Neuron (in vitro differentiated cells): ENCODE results near the gene UBE2L5.
A peak's percentile ranks its signal among the peaks of the same experiment; 100 is the strongest.

Experiments
- H2AFZ ChIP-seq: one replicate; pipeline ENCODE4 v1.6.1; 2013; ENCODE audit warnings: low read depth, mild to moderate bottlenecking, inconsistent platforms, low read length, moderate library complexity
- H3K27me3 ChIP-seq: one replicate; pipeline ENCODE4 v1.6.1; 2013; ENCODE audit warnings: low read length; ENCODE audit not compliant: insufficient read depth
- H3K36me3 ChIP-seq: one replicate; pipeline ENCODE4 v1.6.1; 2013; ENCODE audit warnings: low read length; ENCODE audit not compliant: insufficient read depth
- H3K4me1 ChIP-seq: one replicate; pipeline ENCODE4 v1.6.1; 2013; ENCODE audit warnings: low read length; ENCODE audit not compliant: insufficient read depth
- H3K4me3 ChIP-seq: 2 replicates; pipeline ENCODE4 v1.5.1; 2013; ENCODE audit warnings: mild to moderate bottlenecking, low read length, moderate library complexity
- H3K9me3 ChIP-seq: one replicate; pipeline ENCODE4 v1.6.1; 2013; ENCODE audit warnings: low read length

The UBE2L5 gene

DNA sequence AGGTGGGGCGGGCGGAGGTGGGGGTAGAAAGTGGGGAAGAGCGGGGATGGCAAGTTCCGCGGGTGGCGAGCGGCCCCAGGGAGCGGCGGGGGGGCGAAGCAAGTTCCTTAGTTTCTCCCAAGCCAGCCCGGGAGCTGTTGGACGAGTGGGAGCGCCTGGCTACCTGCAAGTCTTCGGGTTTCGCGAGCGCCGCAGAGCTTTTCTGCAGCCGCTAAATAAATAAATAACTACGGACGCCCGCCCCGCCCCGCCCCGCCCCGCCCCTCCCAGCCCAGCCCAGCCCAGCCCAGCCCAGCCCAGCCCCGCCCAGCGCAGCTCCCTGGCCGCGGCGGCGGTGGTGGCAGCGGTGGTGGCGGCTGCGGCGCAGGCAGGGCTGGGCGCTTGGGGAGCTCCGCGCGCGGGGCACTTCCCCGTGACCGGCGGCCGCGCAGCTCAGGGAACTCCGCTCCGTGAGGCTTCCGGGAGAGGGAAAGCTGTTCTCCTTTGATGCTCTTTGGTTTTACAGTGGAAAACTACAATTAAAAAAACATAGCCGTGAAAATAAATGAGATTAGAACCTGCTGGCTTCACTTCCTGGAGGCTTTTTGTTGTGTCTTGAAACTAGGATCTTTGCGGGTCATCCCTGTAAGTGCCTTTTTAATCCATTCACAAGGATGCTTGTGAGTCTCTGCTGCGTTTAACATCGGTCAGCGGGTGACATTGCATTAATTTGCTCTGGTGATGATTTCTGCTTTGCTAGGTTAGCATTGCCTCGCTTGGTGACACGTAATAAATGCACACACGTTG, at the start of gene UBE2L5:
Gene UBE2L5 (plus strand): TSS at position 440 of the 786 bp plus-strand sequence. CDS start 5,498 bp downstream, outside the sequence.
- H3K4me1 ChIP-seq = peaks cover 12% of the 10 kb centered on the region
- H3K36me3 ChIP-seq = no peaks in the 10 kb centered on the region
- H3K27me3 ChIP-seq = peaks cover 25% of the 10 kb centered on the region
- H3K4me3 ChIP-seq = peak within 1 kb of the TSS; percentile 86
- H3K9me3 ChIP-seq = no peaks in the 10 kb centered on the region
- peak within 1 kb of the TSS; percentile 94 for H2AFZ ChIP-seq

DNA sequence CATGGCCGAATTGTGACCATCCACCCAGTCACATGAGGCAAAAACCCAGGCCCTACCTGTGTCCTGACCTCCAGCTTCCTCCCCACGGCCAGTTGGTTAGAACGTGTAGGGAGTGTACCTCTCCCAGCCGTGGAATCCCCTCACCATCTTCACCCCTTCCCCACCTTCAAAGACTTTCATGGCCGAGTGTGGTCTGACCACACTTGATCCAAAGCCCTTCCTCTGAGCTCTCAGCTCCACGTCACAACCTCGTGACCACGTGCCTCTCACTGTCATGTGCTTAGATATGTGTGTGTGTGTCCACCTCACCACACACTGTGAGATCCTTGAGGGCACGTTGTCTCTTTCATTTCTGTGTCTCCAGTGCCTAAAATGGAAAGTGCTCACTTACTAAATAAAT, 48.6 kb upstream of the UBE2L5 start:
- H2AFZ ChIP-seq = no peak overlapping the region
- H3K4me3 ChIP-seq = no peak overlapping the region
- H3K9me3 ChIP-seq = no peaks in the 10 kb centered on the region
- H3K36me3 ChIP-seq = no peaks in the 10 kb centered on the region
- H3K27me3 ChIP-seq = peaks cover 6% of the 10 kb centered on the region
- no peaks in the 10 kb centered on the region for H3K4me1 ChIP-seq

DNA sequence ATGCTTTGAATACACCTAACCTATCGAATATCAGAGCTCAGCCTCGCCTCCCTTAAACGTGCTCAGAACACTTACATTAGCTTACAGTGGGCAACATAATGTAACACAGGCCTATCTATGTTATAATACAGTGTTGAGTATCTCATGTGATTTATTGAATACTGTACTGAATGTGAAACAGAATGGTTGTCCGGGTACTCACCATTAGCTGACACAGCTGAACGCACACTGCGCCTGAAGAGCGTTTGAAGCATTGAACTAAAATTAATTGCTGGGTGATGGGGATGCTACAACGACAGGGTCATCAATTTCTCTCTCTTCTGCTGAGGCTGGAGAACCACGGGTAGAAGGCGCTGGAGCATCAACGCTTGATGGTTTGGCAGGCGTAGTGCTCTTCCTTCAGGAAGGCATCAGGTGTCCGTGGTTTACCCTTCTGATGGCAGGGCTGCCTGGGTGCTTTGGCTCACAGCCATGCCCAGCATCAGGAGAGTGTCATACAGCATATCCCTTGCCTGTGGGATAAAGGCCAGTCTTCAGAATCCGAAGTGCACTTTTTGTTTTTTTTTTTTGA, 46.9 kb upstream of the UBE2L5 start:
- no peak overlapping the region for H2AFZ ChIP-seq
- no peak overlapping the region for H3K4me3 ChIP-seq
- H3K4me1 ChIP-seq = no peaks in the 10 kb centered on the region
- H3K27me3 ChIP-seq = peaks cover 6% of the 10 kb centered on the region
- H3K9me3 ChIP-seq = no peaks in the 10 kb centered on the region
- H3K36me3 ChIP-seq = no peaks in the 10 kb centered on the region

DNA sequence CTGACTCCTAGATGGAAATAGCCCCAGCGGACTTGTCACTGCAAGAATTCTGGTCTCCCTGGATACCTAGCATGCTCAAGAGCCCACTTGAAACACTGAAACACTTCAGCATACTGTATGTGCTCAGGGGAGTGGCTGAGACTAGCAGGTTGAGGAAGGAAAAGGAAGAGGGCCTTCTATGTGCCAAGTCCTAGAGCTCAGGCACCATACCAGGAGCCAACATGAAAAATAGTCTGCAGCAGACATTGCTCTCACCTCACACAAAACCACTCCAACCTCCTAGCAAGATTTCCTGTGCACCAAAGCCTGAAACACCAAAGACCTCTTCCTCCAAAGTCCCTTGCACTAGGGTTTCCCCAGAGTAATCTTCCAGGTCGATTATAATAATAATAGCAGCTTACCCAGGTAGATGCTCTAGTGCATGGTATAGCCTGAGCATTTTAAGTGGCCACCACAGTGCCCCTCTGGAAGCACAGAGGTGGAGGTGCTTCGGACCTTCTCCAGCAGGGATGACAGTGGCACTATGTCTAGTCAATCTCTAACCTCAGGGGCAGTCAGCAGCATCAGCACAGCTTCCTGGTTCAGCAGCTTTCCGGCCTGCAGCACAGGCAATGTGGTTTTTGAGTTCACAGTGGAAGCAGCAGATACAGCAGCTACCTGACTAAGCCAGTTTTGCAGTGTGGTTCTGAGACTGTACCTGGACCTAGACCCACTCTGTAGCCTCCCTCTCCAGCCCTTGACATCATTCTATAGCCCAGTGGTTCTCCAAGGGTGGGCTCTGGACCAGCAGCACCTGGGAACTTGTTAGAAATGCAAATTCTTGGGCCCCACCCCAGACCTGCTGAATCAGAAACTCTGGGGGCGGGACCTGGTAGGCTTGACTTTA, 45.6 kb upstream of the UBE2L5 start:
- Histone ChIP-seq H3K36me3 (no peaks in the 10 kb centered on the region), H3K4me1 (no peaks in the 10 kb centered on the region), H3K27me3 (peaks cover 6% of the 10 kb centered on the region), H2AFZ (no peak overlapping the region), H3K9me3 (no peaks in the 10 kb centered on the region), H3K4me3 (no peak overlapping the region)

DNA sequence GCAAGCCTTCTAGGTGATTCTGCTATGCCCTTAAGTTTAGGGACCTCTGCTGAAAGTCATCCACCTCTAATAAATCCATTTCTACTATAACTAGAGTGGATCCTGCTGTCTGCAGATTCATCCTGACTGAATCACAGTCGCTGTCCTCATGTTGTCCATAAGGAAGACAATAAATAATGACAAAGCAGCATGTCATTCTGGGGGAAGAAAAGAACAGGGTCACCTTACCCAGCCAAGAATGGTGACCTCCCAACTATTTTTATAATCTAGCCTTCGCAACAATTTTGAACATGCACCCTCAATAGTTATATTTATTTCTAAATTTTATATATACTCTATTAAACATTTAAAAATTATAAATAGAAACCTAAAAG, 45.0 kb upstream of the UBE2L5 start:
- no peaks in the 10 kb centered on the region for H3K36me3 ChIP-seq
- H2AFZ ChIP-seq = no peak overlapping the region
- H3K9me3 ChIP-seq = no peaks in the 10 kb centered on the region
- H3K4me1 ChIP-seq = no peaks in the 10 kb centered on the region
- no peak overlapping the region for H3K4me3 ChIP-seq
- peaks cover 6% of the 10 kb centered on the region for H3K27me3 ChIP-seq

DNA sequence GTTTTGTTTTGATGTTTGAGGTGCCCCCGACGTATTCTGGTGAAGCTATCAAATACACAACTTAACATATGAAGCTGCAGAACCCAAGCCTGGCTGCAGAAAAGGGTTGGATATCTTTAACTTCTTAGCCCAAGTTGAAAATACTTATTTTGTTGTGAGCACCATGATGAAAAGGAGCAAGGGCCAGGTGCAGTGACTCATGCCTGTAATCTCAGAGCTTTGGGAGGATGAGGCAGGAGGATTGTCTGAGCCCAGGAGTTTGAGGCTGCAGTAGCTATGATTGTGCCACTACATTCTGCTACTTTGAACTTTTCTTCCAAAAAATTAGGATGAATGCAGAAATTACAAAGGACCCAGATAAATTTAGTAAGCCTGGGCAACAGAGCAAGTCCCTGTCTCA, 44.1 kb upstream of the UBE2L5 start:
- Histone ChIP-seq H3K4me3 (no peak overlapping the region), H3K4me1 (no peaks in the 10 kb centered on the region), H3K36me3 (no peaks in the 10 kb centered on the region), H3K27me3 (peaks cover 6% of the 10 kb centered on the region), H3K9me3 (no peaks in the 10 kb centered on the region), H2AFZ (no peak overlapping the region)

DNA sequence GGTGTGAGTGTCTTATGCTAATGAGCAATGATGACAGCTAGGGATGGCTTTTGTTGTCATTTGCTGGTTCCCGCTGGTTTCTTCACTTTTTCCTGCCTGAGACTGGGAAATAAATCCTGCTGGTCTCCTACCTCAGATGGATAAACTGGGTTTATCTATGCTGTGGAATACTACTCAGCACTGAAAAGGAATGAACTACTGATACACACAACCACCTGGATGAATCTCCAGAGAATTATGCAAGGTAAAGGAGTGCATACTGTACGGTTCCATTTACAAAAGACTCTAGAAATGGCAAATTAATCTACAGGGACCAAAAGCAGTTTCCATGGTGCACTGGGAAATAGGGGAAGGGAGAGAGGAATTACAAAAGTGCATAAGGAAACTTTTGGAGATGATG, 41.2 kb upstream of the UBE2L5 start:
- Histone ChIP-seq H3K9me3 (no peaks in the 10 kb centered on the region), H2AFZ (no peak overlapping the region), H3K4me1 (no peaks in the 10 kb centered on the region), H3K27me3 (peaks cover 4% of the 10 kb centered on the region), H3K4me3 (no peak overlapping the region), H3K36me3 (no peaks in the 10 kb centered on the region)

DNA sequence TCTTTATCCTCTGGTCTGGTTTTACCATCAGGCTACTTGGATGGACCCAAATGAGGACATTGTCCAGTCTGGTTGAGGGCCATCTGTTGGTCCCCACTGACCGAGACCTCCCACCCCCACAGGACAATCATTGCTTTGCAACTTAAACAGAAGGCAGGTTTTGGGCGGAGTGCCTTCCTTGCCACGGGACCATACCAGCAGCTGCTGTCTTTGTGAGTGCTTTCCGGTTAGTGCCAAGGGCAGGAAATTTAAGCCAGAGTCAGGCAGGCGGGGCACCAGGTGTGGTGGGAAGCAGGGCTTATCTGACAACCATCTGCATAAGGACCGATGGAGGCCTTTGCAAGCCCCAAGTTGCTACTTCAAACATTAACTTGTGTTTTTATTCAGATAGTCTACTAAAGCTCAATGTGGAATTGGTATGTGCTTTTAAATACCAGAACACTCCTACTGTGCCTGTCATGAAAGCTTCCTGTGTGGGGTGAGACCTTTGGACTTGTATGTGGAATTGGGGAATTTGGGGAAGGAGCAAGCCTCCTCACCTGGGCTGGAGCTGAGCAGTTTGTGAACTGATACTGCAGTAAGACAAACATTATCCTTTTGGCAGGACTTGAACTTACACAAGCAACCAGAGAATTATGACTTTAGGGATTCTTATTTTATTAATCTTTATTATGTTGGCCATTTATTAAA, 39.3 kb upstream of the UBE2L5 start:
- Histone ChIP-seq H2AFZ (no peak overlapping the region), H3K36me3 (no peaks in the 10 kb centered on the region), H3K27me3 (peaks cover 4% of the 10 kb centered on the region), H3K4me1 (no peaks in the 10 kb centered on the region), H3K9me3 (no peaks in the 10 kb centered on the region), H3K4me3 (no peak overlapping the region)

DNA sequence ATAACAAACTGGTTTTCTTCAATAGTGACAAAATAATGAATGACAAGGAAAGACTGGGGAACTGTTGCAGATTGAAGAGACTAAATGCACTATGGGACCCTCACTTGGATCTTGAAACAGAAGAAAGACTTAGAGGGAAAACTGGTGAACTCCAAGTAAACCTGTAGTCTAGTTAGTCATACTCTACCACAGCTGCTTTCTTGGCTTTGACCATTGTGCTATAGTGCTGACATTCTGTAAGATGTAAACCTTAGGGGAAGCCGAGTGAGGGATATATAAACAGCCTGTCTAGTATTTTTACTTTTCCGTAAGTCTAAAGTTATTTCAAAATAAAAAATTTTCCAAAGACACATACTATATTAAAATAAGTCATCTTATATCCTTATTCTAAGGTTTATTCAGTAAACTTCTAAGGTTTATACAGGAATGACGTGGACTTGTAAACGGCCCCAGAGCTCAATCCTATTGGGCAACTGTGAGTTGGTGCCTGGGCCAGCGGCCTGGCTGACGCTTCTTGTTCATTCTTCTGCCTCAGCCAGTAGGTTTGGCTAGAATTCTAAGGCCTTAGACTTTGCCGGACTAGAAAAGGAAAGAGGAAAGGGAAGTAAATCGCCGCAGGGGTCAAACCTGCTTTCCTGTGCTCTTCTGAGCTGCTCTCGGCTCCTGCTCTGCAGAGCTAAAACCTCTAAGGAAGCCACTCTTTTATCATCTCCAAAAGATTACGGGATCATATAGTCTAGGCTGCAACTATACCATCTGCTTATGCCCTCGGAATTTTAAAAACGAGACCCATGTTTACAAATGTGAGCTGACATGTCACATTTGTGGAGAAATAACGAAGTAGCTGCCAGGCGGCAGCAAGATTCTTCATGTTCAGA, 33.6 kb upstream of the UBE2L5 start:
- H3K4me1 ChIP-seq = no peaks in the 10 kb centered on the region
- H2AFZ ChIP-seq = no peak overlapping the region
- peaks cover 5% of the 10 kb centered on the region for H3K27me3 ChIP-seq
- no peaks in the 10 kb centered on the region for H3K36me3 ChIP-seq
- no peaks in the 10 kb centered on the region for H3K9me3 ChIP-seq
- H3K4me3 ChIP-seq = no peak overlapping the region

DNA sequence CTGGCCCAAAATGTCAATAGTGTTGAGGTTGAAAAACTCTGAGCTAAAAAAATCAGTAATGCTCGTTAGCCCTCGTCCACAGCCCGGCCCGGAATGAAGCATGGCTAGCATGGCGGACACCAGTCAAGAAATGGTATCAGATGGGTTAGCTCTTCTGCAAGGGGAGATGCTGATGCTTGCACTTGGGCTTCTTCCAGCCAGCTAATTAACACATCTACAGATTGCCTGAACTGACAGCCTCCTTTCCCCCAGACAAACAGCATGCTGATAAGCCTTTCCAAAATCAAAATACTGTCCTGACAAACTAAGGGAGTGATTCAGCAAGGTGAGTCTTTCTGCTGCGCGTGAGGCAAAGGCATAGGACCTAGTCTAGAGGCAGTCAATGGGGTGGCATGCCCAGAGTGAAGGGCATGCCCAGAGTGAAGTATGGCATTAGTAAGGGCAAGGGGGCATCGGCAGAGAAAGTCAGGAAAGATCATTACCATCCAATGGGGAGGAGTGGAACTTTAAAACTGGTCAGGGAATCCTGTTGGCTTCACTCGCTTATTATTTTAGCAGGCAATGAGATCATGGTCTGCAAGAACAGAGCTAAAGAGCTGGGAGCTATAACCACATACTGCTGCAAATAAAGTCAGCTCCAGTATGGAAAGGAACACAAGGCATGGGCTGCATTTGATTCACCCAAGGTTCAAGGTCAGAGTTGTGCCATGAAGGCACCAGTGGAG, 30.2 kb upstream of the UBE2L5 start:
- no peak overlapping the region for H2AFZ ChIP-seq
- H3K27me3 ChIP-seq = peaks cover 2% of the 10 kb centered on the region
- H3K4me1 ChIP-seq = peaks cover 6% of the 10 kb centered on the region
- no peaks in the 10 kb centered on the region for H3K9me3 ChIP-seq
- H3K4me3 ChIP-seq = no peak overlapping the region
- no peaks in the 10 kb centered on the region for H3K36me3 ChIP-seq

DNA sequence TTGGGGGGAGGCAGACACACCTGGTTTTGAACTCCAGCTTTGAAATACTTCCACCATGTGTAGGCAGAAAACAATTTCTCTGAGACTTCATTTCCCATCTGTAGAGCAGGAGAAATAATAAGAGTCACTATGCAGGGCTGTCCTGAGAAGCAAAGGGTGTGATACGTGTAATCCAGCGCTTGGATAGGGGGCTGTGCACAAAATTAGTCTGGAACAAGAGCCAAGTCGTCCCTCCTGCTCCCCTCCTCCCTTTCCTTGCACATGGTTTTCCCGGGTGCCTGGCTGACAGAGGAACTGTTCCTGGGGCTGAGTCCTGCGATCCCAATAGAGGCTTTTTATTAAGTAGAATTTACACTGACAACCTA, 29.6 kb upstream of the UBE2L5 start:
- H3K27me3 ChIP-seq = peaks cover 2% of the 10 kb centered on the region
- no peaks in the 10 kb centered on the region for H3K9me3 ChIP-seq
- H3K4me1 ChIP-seq = peaks cover 6% of the 10 kb centered on the region
- H3K4me3 ChIP-seq = no peak overlapping the region
- no peaks in the 10 kb centered on the region for H3K36me3 ChIP-seq
- no peak overlapping the region for H2AFZ ChIP-seq

DNA sequence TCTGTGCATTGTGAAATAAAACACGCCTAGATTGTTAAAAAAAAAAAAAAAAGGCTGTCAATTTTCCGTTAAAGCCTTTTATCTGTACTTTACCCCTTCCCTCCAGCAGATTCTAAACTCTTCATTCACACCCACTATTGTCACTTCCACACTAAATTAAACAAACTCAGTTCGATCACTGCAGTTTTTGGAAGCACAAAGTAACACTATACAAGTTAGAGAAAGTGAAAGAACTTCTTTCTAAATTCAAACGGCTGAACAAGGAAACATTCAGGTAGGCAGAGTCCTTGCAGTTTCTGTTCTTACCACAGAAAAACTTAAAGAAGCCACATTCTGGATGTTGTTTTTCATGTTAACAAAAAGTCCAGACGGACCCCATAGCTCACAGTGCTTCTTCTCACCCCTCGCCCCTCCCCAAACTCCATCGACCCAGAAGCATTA, 27.5 kb upstream of the UBE2L5 start:
- Histone ChIP-seq H3K9me3 (no peaks in the 10 kb centered on the region), H3K27me3 (no peaks in the 10 kb centered on the region), H3K4me3 (no peak overlapping the region), H3K36me3 (no peaks in the 10 kb centered on the region), H2AFZ (peak overlapping the region; percentile 63), H3K4me1 (peaks cover 6% of the 10 kb centered on the region)
